Measurements from ENCODE around the gene OR2V2.
"Not testable (repeated sequence)": the region's sequence is repeated elsewhere in the genome, so short reads cannot be mapped to it uniquely, and the experiment has no call there.

OR2V2 gene

GRCh38 chr5:181146927-181147636 is at the start of gene OR2V2:
Gene OR2V2, plus strand, starts transcription at chr5:181147586. Its CDS starts 7,357 bp downstream, at chr5:181154943.
- not testable (repeated sequence) for DNase-seq

GRCh38 chr5:181097759-181098491 is 49.5 kb upstream of the OR2V2 start:
- DNase-seq: not testable (repeated sequence)

GRCh38 chr5:181098762-181099601 is 48.4 kb upstream of the OR2V2 start:
- peak; percentile 50 for DNase-seq

GRCh38 chr5:181099602-181100086 is 47.7 kb upstream of the OR2V2 start:
- no peak for DNase-seq

GRCh38 chr5:181100121-181100875 is 47.1 kb upstream of the OR2V2 start:
- DNase-seq: no peak

- DNase-seq: not testable (repeated sequence)
Observed at GRCh38 chr5:181101030-181101641, 46.2 kb upstream of the OR2V2 start.

GRCh38 chr5:181101930-181102674 is 45.3 kb upstream of the OR2V2 start:
- not testable (repeated sequence) for DNase-seq

- not testable (repeated sequence) for DNase-seq
Observed at GRCh38 chr5:181104259-181104568, 43.2 kb upstream of the OR2V2 start.

GRCh38 chr5:181104606-181105390 is 42.6 kb upstream of the OR2V2 start:
- DNase-seq: not testable (repeated sequence)

- DNase-seq: no peak
Observed at GRCh38 chr5:181105391-181106025, 41.9 kb upstream of the OR2V2 start.

GRCh38 chr5:181107699-181108098 is 39.7 kb upstream of the OR2V2 start:
- DNase-seq: peak; percentile 87

GRCh38 chr5:181108578-181109165 is 38.7 kb upstream of the OR2V2 start:
- DNase-seq: no peak

GRCh38 chr5:181109489-181110013 is 37.8 kb upstream of the OR2V2 start:
- peak; percentile 35 for DNase-seq

GRCh38 chr5:181111010-181111409 is 36.4 kb upstream of the OR2V2 start:
- no peak for DNase-seq

GRCh38 chr5:181112476-181112875 is 34.9 kb upstream of the OR2V2 start:
- DNase-seq: no peak

GRCh38 chr5:181113572-181113971 is 33.8 kb upstream of the OR2V2 start:
- not testable (repeated sequence) for DNase-seq

- DNase-seq: no peak
Observed at GRCh38 chr5:181114284-181114843, 33.0 kb upstream of the OR2V2 start.

- DNase-seq: no peak
Observed at GRCh38 chr5:181114844-181115778, 32.3 kb upstream of the OR2V2 start.
